CD4-positive, alpha-beta T cell treated with Interleukin-15 for 4 hours (primary cell): ENCODE results near the gene NFATC4.
"Not testable (repeated sequence)": the region's sequence is repeated elsewhere in the genome, so short reads cannot be mapped to it uniquely, and the experiment has no call there.

ENCODE experiments used
- DNase-seq: peaks from one replicate; pipeline ENCODE4 v3.0.0-alpha.2; 2020; ENCODE audit warnings: low spot score

NFATC4 gene

GRCh38 chr14:24368212-24368561 lies 203 bp downstream of the NFATC4 start:
- DNase-seq = no peak

- DNase-seq = no peak
These were observed 723 bp downstream of the NFATC4 start for GRCh38 chr14:24368562-24369252.

GRCh38 chr14:24369463-24369862 lies 1.5 kb downstream of the NFATC4 start:
- DNase-seq = no peak

- DNase-seq = no peak
These were observed 2.1 kb downstream of the NFATC4 start for GRCh38 chr14:24369907-24370687.

GRCh38 chr14:24370748-24371147 lies 2.8 kb downstream of the NFATC4 start:
- DNase-seq = no peak

- not testable (repeated sequence) for DNase-seq
These were observed 3.6 kb downstream of the NFATC4 start for GRCh38 chr14:24371605-24372004.

- DNase-seq = no peak
These were observed 4.9 kb downstream of the NFATC4 start for GRCh38 chr14:24372701-24373416.

GRCh38 chr14:24376448-24377070 lies 8.6 kb downstream of the NFATC4 start:
- no peak for DNase-seq

- DNase-seq = no peak
These were observed 9.1 kb downstream of the NFATC4 start for GRCh38 chr14:24377126-24377525.

- DNase-seq = no peak
These were observed 9.7 kb downstream of the NFATC4 start for GRCh38 chr14:24377657-24378056.

GRCh38 chr14:24378327-24378726 lies 10.3 kb downstream of the NFATC4 start:
- no peak for DNase-seq

- no peak for DNase-seq
These were observed 11.3 kb downstream of the NFATC4 start for GRCh38 chr14:24378981-24379906.

- DNase-seq = no peak
These were observed 12.1 kb downstream of the NFATC4 start for GRCh38 chr14:24379907-24380730.

GRCh38 chr14:24381363-24382063 lies 13.5 kb downstream of the NFATC4 start:
- no peak for DNase-seq

GRCh38 chr14:24382064-24382371 lies 14.0 kb downstream of the NFATC4 start:
- DNase-seq = no peak

GRCh38 chr14:24384169-24384568 lies 16.2 kb downstream of the NFATC4 start:
- DNase-seq = no peak

- DNase-seq = no peak
These were observed 17.5 kb downstream of the NFATC4 start for GRCh38 chr14:24385524-24385923.

GRCh38 chr14:24387009-24387345 lies 19.0 kb downstream of the NFATC4 start:
- DNase-seq = no peak

GRCh38 chr14:24387579-24387978 lies 19.6 kb downstream of the NFATC4 start:
- DNase-seq = not testable (repeated sequence)

GRCh38 chr14:24388474-24389179 lies 20.6 kb downstream of the NFATC4 start:
- no peak for DNase-seq
